Naive thymus-derived CD4-positive, alpha-beta T cell (primary cell): ENCODE measurements around the gene CFAP299. TPM values are rescaled to one million over a fixed set of nuclear protein-coding genes. Genes with fewer than 3 reads are reported as not detected.

Experiments used
- ATAC-seq: fragments of 150-1000 bp; cut with Tn5 transposase; 2 replicates; pipeline ENCODE4 v1.10.0; 2021; ENCODE audit warnings: mild to moderate bottlenecking, moderate library complexity
- CTCF ChIA-PET: fragments of 350-600 bp; sonication (Branson Sonifier 250); formaldehyde crosslinking; loops from one replicate; lab custom pipeline; 2021; ENCODE audit warnings: antibody characterized with exemption; lab: Charles Lee
- POLR2A ChIA-PET: fragments of 350-600 bp; sonication (Branson Sonifier 250); formaldehyde crosslinking; loops from one replicate; lab custom pipeline; 2021; ENCODE audit warnings: antibody characterized with exemption, inconsistent platforms; lab: Charles Lee
- DNase-seq, 9 donors: peaks; one replicate each; pipeline versions ENCODE4 v3.0.0 to v3.0.0-alpha.2; 2020 to 2022; ENCODE audit warnings: mixed read lengths in 1 of 9
- H3K27ac ChIP-seq: one replicate; pipeline ENCODE4 v1.7.0; 2013; ENCODE audit warnings: mild to moderate bottlenecking, low read depth, low read length, moderate library complexity
- H3K27me3 ChIP-seq, 2 donors: one replicate each; pipeline ENCODE4 v1.7.0; 2013; ENCODE audit warnings: low read length in 2 of 2, mild to moderate bottlenecking in 2 of 2, moderate library complexity in 2 of 2; ENCODE audit not compliant: control insufficient read depth in 2 of 2, insufficient read depth in 2 of 2
- H3K36me3 ChIP-seq, 3 experiments: 1 replicate in 2 of 3; 2 replicates in 1 of 3; pipeline ENCODE4 v1.7.0; 2013; ENCODE audit warnings: low read length in 3 of 3, mild to moderate bottlenecking in 3 of 3, moderate library complexity in 1 of 3; ENCODE audit not compliant: insufficient read depth in 3 of 3, control insufficient read depth in 2 of 3
- H3K4me1 ChIP-seq, 2 donors: one replicate each; pipeline ENCODE4 v1.7.0; 2013; ENCODE audit warnings: low read length in 2 of 2, mild to moderate bottlenecking in 2 of 2, moderate library complexity in 1 of 2; ENCODE audit not compliant: control insufficient read depth in 2 of 2, insufficient read depth in 2 of 2
- H3K4me3 ChIP-seq: 2 replicates; pipeline ENCODE4 v1.7.0; 2013; ENCODE audit warnings: mild to moderate bottlenecking, low read length
- H3K9me3 ChIP-seq, 3 experiments: 1 replicate in 2 of 3; 2 replicates in 1 of 3; pipeline ENCODE4 v1.7.0; 2013; ENCODE audit warnings: low read length in 3 of 3; ENCODE audit not compliant: control insufficient read depth in 2 of 3
- H3K27ac Mint-ChIP-seq, 9 donors: one replicate each; pipeline ENCODE4 v1.8.0; 2020 to 2022; ENCODE audit warnings: mixed read lengths in 9 of 9, mild to moderate bottlenecking in 8 of 9, moderate library complexity in 5 of 9, inconsistent platforms in 2 of 9
- H3K27me3 Mint-ChIP-seq, 5 donors: one replicate each; pipeline ENCODE4 v1.8.0; 2021 to 2022; ENCODE audit warnings: mixed read lengths in 5 of 5, mild to moderate bottlenecking in 1 of 5
- H3K36me3 Mint-ChIP-seq, 5 donors: one replicate each; pipeline ENCODE4 v1.8.0; 2020 to 2022; ENCODE audit warnings: mixed read lengths in 5 of 5, mild to moderate bottlenecking in 3 of 5, inconsistent platforms in 1 of 5
- H3K4me1 Mint-ChIP-seq, 7 donors: one replicate each; pipeline ENCODE4 v1.8.0; 2020 to 2022; ENCODE audit warnings: mixed read lengths in 7 of 7, mild to moderate bottlenecking in 3 of 7, inconsistent platforms in 1 of 7
- H3K4me3 Mint-ChIP-seq, 10 donors: one replicate each; pipeline ENCODE4 v1.8.0; 2020 to 2022; ENCODE audit warnings: mild to moderate bottlenecking in 10 of 10, mixed read lengths in 10 of 10, moderate library complexity in 6 of 10, inconsistent platforms in 2 of 10
- H3K9me3 Mint-ChIP-seq, 11 donors: one replicate each; pipeline ENCODE4 v1.8.0; 2020 to 2022; ENCODE audit warnings: mixed read lengths in 11 of 11, mild to moderate bottlenecking in 4 of 11, inconsistent platforms in 1 of 11, moderate library complexity in 1 of 11
- intact Hi-C, 2 donors: fragments of 100-400 bp; cut with micrococcal nuclease; formaldehyde crosslinking; loops; one replicate each; pipeline ENCODE4 v1.15.1; 2023
- polyA plus RNA-seq, 2 donors: library from polyadenylated mRNA; unstranded; fragments of 300-500 nt; fragmentation: Illumina TruSeq; gene quantifications; one replicate each; pipeline ENCODE4 v1.2.3, GENCODE V29; 2021
- total RNA-seq, 6 experiments: library from RNA in 5 of 6; stranded (reverse) in 5 of 6; gene quantifications; 1 replicate in 5 of 6; 2 replicates in 1 of 6; pipeline ENCODE4 v1.2.3 and lab custom pipeline; 2021 to 2026

CFAP299 gene
- total and polyA plus RNA-seq, 7 experiments from 2014 or later, result not detected

- Mint-ChIP-seq H3K4me1 (no peaks in the 10 kb centered on the region), H3K27ac (no peak overlapping the region), H3K27me3 (peaks cover 0 to 9% (median 6%) of the 10 kb centered on the region in 5 donors), H3K4me3 (no peak overlapping the region), H3K36me3 (no peaks in the 10 kb centered on the region), H3K9me3 (peaks cover 0 to 5% (median 0%) of the 10 kb centered on the region in 11 donors)
- ChIA-PET POLR2A (no interaction called here), CTCF (no interaction called here)
- DNase-seq, result no peak
- H3K27ac ChIP-seq, result no peak overlapping the region
- intact Hi-C loops, result no loop called here
- H3K9me3 ChIP-seq, result no peaks in the 10 kb centered on the region
- no peak for ATAC-seq
- H3K4me1 ChIP-seq, result no peaks in the 10 kb centered on the region
- no peak overlapping the region for H3K4me3 ChIP-seq
- no peaks in the 10 kb centered on the region for H3K27me3 ChIP-seq
- H3K36me3 ChIP-seq, result no peaks in the 10 kb centered on the region
Measured at GRCh38 chr4:80913381-80913780, 577.9 kb downstream of the CFAP299 start.

DNA sequence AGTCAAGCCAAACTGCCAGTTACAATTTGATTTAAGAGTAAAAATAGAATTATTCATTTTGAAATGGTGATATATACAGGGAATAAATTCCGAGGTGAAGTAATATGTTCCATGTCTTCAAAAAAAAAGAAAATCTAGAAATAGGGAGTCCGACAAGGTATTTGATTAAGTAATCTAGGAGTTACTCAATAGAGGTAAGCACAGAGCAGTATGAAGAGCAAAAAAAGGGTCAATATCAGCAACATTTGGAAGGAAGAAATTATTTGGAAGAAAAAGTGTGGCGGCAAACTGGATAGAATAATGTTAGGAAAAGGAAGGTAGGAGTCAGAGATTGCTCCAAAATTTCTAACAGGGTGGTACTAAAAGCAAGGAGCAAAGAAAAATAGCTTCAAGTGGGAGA is 581.2 kb downstream of the CFAP299 start:
- no peaks in the 10 kb centered on the region for H3K4me1 Mint-ChIP-seq
- DNase-seq, result no peak
- no peaks in the 10 kb centered on the region for H3K36me3 Mint-ChIP-seq
- no peaks in the 10 kb centered on the region for H3K4me1 ChIP-seq
- H3K36me3 ChIP-seq, result no peaks in the 10 kb centered on the region
- no peaks in the 10 kb centered on the region for H3K9me3 ChIP-seq
- H3K27ac Mint-ChIP-seq, result no peak overlapping the region
- no peaks in the 10 kb centered on the region for H3K9me3 Mint-ChIP-seq
- ChIA-PET CTCF (no interaction called here), POLR2A (no interaction called here)
- peaks cover 0 to 9% (median 6%) of the 10 kb centered on the region in 5 donors for H3K27me3 Mint-ChIP-seq
- no peaks in the 10 kb centered on the region for H3K27me3 ChIP-seq
- H3K4me3 ChIP-seq, result no peak overlapping the region
- H3K27ac ChIP-seq, result no peak overlapping the region
- intact Hi-C loops, result no loop called here
- no peak for ATAC-seq
- no peak overlapping the region for H3K4me3 Mint-ChIP-seq

DNA sequence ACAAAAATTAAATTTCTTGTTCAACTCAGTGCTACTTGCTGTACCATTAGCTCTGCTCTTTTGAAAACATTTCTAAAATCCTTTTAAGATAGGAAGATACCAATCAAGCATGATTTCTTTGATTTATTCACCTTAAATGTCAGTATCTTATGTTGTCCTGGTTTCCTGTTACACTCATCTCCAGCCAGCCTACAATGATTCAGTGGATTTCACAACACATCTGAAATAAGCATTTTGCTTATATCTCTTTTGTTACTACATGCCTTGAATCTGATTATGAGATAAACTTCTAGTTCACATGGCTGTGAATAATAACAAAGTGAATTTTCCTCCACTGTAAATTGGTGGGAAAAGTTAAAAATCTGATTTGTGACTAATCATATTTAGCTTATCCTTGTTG is 582.5 kb downstream of the CFAP299 start:
- Mint-ChIP-seq H3K27me3 (peaks cover 0 to 8% (median 4%) of the 10 kb centered on the region in 5 donors), H3K4me3 (no peak overlapping the region), H3K9me3 (no peaks in the 10 kb centered on the region), H3K4me1 (no peaks in the 10 kb centered on the region), H3K36me3 (no peaks in the 10 kb centered on the region), H3K27ac (no peak overlapping the region)
- ATAC-seq (no peak), DNase-seq (no peak)
- ChIA-PET POLR2A (no interaction called here), CTCF (no interaction called here)
- intact Hi-C loops, result no loop called here
- Histone ChIP-seq H3K4me1 (no peaks in the 10 kb centered on the region), H3K9me3 (no peaks in the 10 kb centered on the region), H3K36me3 (no peaks in the 10 kb centered on the region), H3K27me3 (no peaks in the 10 kb centered on the region), H3K4me3 (no peak overlapping the region), H3K27ac (no peak overlapping the region)

DNA sequence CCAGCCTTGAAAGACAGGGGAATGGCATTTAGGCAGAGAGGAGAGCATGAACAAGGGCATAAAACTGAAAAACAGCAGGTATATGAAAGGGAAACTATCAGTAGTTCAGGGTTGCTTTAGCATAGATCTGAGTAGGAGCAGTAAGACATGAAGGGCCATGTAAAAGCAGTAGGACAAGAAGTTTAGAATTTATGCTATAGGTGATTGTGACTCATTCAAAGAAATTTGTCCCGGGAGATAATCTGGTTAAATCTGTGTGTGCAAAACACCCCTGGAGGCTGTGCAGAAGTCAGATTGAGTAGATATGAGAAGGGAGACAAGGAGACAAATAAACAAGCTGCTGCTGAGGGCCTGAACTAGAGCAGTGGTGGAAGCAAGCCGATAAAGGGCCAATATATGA is 585.9 kb downstream of the CFAP299 start:
- ChIA-PET POLR2A (no interaction called here), CTCF (no interaction called here)
- intact Hi-C loops, result no loop called here
- ATAC-seq, result no peak
- H3K27ac ChIP-seq, result no peak overlapping the region
- H3K4me1 ChIP-seq, result no peaks in the 10 kb centered on the region
- no peaks in the 10 kb centered on the region for H3K36me3 Mint-ChIP-seq
- no peaks in the 10 kb centered on the region for H3K9me3 ChIP-seq
- no peak overlapping the region for H3K4me3 Mint-ChIP-seq
- H3K4me3 ChIP-seq, result no peak overlapping the region
- no peaks in the 10 kb centered on the region for H3K27me3 ChIP-seq
- DNase-seq, result no peak
- H3K4me1 Mint-ChIP-seq, result no peaks in the 10 kb centered on the region
- peaks cover 0 to 8% (median 4%) of the 10 kb centered on the region in 5 donors for H3K27me3 Mint-ChIP-seq
- no peaks in the 10 kb centered on the region for H3K36me3 ChIP-seq
- no peaks in the 10 kb centered on the region for H3K9me3 Mint-ChIP-seq
- no peak overlapping the region for H3K27ac Mint-ChIP-seq

- H3K27me3 Mint-ChIP-seq, result peaks cover 0 to 4% (median 0%) of the 10 kb centered on the region in 5 donors
- no peaks in the 10 kb centered on the region for H3K4me1 Mint-ChIP-seq
- no peaks in the 10 kb centered on the region for H3K36me3 Mint-ChIP-seq
- Histone ChIP-seq H3K27me3 (no peaks in the 10 kb centered on the region), H3K27ac (no peak overlapping the region), H3K4me3 (no peak overlapping the region), H3K4me1 (no peaks in the 10 kb centered on the region), H3K36me3 (no peaks in the 10 kb centered on the region), H3K9me3 (no peaks in the 10 kb centered on the region)
- no peak overlapping the region for H3K4me3 Mint-ChIP-seq
- intact Hi-C loops, result no loop called here
- no peak overlapping the region for H3K27ac Mint-ChIP-seq
- POLR2A ChIA-PET, result no interaction called here
- no peak for DNase-seq
- no peaks in the 10 kb centered on the region for H3K9me3 Mint-ChIP-seq
- CTCF ChIA-PET, result no interaction called here
- ATAC-seq, result no peak
Measured at GRCh38 chr4:80922941-80923340, 587.4 kb downstream of the CFAP299 start.

- H3K9me3 Mint-ChIP-seq, result no peaks in the 10 kb centered on the region
- intact Hi-C loops, result no loop called here
- no peaks in the 10 kb centered on the region for H3K36me3 ChIP-seq
- ATAC-seq (no peak), DNase-seq (no peak)
- no peaks in the 10 kb centered on the region for H3K27me3 Mint-ChIP-seq
- H3K36me3 Mint-ChIP-seq, result no peaks in the 10 kb centered on the region
- no peaks in the 10 kb centered on the region for H3K27me3 ChIP-seq
- H3K4me1 ChIP-seq, result no peaks in the 10 kb centered on the region
- ChIA-PET POLR2A (no interaction called here), CTCF (no interaction called here)
- no peaks in the 10 kb centered on the region for H3K4me1 Mint-ChIP-seq
- H3K4me3 ChIP-seq, result no peak overlapping the region
- no peak overlapping the region for H3K4me3 Mint-ChIP-seq
- H3K27ac ChIP-seq, result no peak overlapping the region
- H3K9me3 ChIP-seq, result no peaks in the 10 kb centered on the region
- no peak overlapping the region for H3K27ac Mint-ChIP-seq
Measured at GRCh38 chr4:80925293-80925692, 589.8 kb downstream of the CFAP299 start.

- intact Hi-C loops, result no loop called here
- DNase-seq, result no peak
- CTCF ChIA-PET, result interaction anchor here (0.6 kb wide), 1 partner anchor 61 kb away, joined by 3 read pairs; no protein-coding TSS in a partner anchor
- H3K27ac ChIP-seq, result no peak overlapping the region
- Mint-ChIP-seq H3K27me3 (no peaks in the 10 kb centered on the region), H3K9me3 (no peaks in the 10 kb centered on the region), H3K36me3 (no peaks in the 10 kb centered on the region), H3K27ac (no peak overlapping the region), H3K4me3 (no peak overlapping the region), H3K4me1 (no peaks in the 10 kb centered on the region)
- H3K36me3 ChIP-seq, result no peaks in the 10 kb centered on the region
- POLR2A ChIA-PET, result interaction anchor here (0.8 kb wide), 1 partner anchor 639 kb away, joined by 4 read pairs; no protein-coding TSS in a partner anchor
- ATAC-seq, result no peak
- no peaks in the 10 kb centered on the region for H3K27me3 ChIP-seq
- no peak overlapping the region for H3K4me3 ChIP-seq
- no peaks in the 10 kb centered on the region for H3K4me1 ChIP-seq
- H3K9me3 ChIP-seq, result no peaks in the 10 kb centered on the region
Measured at GRCh38 chr4:80926446-80926845, 590.9 kb downstream of the CFAP299 start.
